Measurements from ENCODE around the gene ENKUR.
A peak's percentile ranks its signal among the peaks of the same experiment; 100 is the strongest.
"Not testable (repeated sequence)": the region's sequence is repeated elsewhere in the genome, so short reads cannot be mapped to it uniquely, and the experiment has no call there.

The ENKUR gene

GRCh38 chr10:24969841-24970281, 46.1 kb downstream of the ENKUR start:
- DNase-seq = no peak

- DNase-seq = not testable (repeated sequence)
Measured at GRCh38 chr10:24968951-24969350, 47.0 kb downstream of the ENKUR start.

GRCh38 chr10:24968349-24968748, 47.6 kb downstream of the ENKUR start:
- DNase-seq = no peak

- no peak for DNase-seq
Measured at GRCh38 chr10:24966962-24967481, 48.9 kb downstream of the ENKUR start.

GRCh38 chr10:24965051-24965450, 50.9 kb downstream of the ENKUR start:
- DNase-seq = no peak

- DNase-seq = no peak
Measured at GRCh38 chr10:24963521-24964041, 52.4 kb downstream of the ENKUR start.

GRCh38 chr10:24962995-24963394, 53.0 kb downstream of the ENKUR start:
- DNase-seq = no peak

- DNase-seq = no peak
Measured at GRCh38 chr10:24961582-24961981, 54.4 kb downstream of the ENKUR start.

GRCh38 chr10:24959382-24959730, 56.6 kb downstream of the ENKUR start:
- DNase-seq = no peak

GRCh38 chr10:24958721-24959381, 57.1 kb downstream of the ENKUR start:
- DNase-seq = no peak

- DNase-seq = no peak
Measured at GRCh38 chr10:24958091-24958720, 57.8 kb downstream of the ENKUR start.

- not testable (repeated sequence) for DNase-seq
Measured at GRCh38 chr10:24957624-24958051, 58.3 kb downstream of the ENKUR start.

- no peak for DNase-seq
Measured at GRCh38 chr10:24953675-24954074, 62.3 kb downstream of the ENKUR start.

- peak; percentile 60 for DNase-seq
Measured at GRCh38 chr10:24952707-24953645, 63.0 kb downstream of the ENKUR start.

GRCh38 chr10:24952143-24952706, 63.7 kb downstream of the ENKUR start, which contains the start of gene PRTFDC1:
Gene PRTFDC1 (minus strand): TSS chr10:24952606. CDS start chr10:24952575, 31 bp downstream.
- DNase-seq = no peak

- DNase-seq = no peak
Measured at GRCh38 chr10:24951201-24952142, 64.5 kb downstream of the ENKUR start.

GRCh38 chr10:24950439-24950838, 65.5 kb downstream of the ENKUR start:
- no peak for DNase-seq

GRCh38 chr10:24949616-24950015, 66.3 kb downstream of the ENKUR start:
- no peak for DNase-seq

- no peak for DNase-seq
Measured at GRCh38 chr10:24947304-24948097, 68.5 kb downstream of the ENKUR start.

- no peak for DNase-seq
Measured at GRCh38 chr10:24944512-24945255, 71.3 kb downstream of the ENKUR start.
